ENCODE results near the gene DVL2.
A peak's percentile ranks its signal among the peaks of the same experiment; 100 is the strongest.

DNA sequence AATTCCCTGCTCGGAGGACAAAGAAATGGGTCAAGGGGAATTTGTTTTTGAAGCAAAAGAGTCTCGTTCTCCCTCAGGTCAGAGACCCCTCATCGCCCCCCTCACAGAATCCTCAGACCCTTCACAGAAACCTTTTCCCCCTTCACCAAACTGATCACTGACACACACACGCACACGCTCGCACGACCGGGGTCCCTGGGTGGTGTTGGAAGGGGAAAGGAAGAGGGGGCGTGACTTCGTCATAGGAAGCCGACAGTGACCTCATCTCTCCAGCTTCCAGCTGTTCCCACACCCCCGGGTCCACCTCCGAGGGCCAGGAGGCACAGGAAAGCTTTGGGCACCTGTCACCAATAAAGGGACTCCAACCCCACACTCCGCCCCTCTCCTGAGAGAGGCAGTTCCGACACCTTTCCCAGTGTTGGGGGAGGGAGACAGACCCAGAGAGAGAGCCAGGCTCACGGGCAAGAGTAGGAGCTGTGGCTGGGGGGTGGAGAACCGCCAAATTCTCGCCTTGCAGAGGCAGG is 56.3 kb downstream of the DVL2 start:
- TF ChIP-seq RAD21 (IDR thresholded peaks at IDR 0.05): peak in 1 of 2 donors; percentile 41
- TF ChIP-seq, protein P1, sequence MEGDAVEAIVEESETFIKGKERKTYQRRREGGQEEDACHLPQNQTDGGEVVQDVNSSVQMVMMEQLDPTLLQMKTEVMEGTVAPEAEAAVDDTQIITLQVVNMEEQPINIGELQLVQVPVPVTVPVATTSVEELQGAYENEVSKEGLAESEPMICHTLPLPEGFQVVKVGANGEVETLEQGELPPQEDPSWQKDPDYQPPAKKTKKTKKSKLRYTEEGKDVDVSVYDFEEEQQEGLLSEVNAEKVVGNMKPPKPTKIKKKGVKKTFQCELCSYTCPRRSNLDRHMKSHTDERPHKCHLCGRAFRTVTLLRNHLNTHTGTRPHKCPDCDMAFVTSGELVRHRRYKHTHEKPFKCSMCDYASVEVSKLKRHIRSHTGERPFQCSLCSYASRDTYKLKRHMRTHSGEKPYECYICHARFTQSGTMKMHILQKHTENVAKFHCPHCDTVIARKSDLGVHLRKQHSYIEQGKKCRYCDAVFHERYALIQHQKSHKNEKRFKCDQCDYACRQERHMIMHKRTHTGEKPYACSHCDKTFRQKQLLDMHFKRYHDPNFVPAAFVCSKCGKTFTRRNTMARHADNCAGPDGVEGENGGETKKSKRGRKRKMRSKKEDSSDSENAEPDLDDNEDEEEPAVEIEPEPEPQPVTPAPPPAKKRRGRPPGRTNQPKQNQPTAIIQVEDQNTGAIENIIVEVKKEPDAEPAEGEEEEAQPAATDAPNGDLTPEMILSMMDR (IDR thresholded peaks at IDR 0.05; ENCODE audit: low read depth, low read length, missing input control): no peak
- peak; percentile 41 for TF ChIP-seq YY1 (IDR thresholded peaks at IDR 0.05)
- TF ChIP-seq JUND (IDR thresholded peaks at IDR 0.05): peak; percentile 61 to 82
- TF ChIP-seq HNF4G (IDR thresholded peaks at IDR 0.05): peak; percentile 42
- TF ChIP-seq, protein P2, sequence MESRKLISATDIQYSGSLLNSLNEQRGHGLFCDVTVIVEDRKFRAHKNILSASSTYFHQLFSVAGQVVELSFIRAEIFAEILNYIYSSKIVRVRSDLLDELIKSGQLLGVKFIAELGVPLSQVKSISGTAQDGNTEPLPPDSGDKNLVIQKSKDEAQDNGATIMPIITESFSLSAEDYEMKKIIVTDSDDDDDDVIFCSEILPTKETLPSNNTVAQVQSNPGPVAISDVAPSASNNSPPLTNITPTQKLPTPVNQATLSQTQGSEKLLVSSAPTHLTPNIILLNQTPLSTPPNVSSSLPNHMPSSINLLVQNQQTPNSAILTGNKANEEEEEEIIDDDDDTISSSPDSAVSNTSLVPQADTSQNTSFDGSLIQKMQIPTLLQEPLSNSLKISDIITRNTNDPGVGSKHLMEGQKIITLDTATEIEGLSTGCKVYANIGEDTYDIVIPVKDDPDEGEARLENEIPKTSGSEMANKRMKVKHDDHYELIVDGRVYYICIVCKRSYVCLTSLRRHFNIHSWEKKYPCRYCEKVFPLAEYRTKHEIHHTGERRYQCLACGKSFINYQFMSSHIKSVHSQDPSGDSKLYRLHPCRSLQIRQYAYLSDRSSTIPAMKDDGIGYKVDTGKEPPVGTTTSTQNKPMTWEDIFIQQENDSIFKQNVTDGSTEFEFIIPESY (IDR thresholded peaks at IDR 0.05): no peak
- TF ChIP-seq, protein P3, sequence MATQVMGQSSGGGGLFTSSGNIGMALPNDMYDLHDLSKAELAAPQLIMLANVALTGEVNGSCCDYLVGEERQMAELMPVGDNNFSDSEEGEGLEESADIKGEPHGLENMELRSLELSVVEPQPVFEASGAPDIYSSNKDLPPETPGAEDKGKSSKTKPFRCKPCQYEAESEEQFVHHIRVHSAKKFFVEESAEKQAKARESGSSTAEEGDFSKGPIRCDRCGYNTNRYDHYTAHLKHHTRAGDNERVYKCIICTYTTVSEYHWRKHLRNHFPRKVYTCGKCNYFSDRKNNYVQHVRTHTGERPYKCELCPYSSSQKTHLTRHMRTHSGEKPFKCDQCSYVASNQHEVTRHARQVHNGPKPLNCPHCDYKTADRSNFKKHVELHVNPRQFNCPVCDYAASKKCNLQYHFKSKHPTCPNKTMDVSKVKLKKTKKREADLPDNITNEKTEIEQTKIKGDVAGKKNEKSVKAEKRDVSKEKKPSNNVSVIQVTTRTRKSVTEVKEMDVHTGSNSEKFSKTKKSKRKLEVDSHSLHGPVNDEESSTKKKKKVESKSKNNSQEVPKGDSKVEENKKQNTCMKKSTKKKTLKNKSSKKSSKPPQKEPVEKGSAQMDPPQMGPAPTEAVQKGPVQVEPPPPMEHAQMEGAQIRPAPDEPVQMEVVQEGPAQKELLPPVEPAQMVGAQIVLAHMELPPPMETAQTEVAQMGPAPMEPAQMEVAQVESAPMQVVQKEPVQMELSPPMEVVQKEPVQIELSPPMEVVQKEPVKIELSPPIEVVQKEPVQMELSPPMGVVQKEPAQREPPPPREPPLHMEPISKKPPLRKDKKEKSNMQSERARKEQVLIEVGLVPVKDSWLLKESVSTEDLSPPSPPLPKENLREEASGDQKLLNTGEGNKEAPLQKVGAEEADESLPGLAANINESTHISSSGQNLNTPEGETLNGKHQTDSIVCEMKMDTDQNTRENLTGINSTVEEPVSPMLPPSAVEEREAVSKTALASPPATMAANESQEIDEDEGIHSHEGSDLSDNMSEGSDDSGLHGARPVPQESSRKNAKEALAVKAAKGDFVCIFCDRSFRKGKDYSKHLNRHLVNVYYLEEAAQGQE (IDR thresholded peaks at IDR 0.05): peak; percentile 74
